Amygdala (tissue), 56 donors: ENCODE data around the gene P2RX4.
"Not testable (repeated sequence)": the region's sequence is repeated elsewhere in the genome, so short reads cannot be mapped to it uniquely, and the experiment has no call there.

Source experiments
- DNase-seq, 56 donors: peaks; one replicate each; lab custom pipeline; 2025; lab: John Stamatoyannopoulos, UW

Gene P2RX4

GRCh38 chr12:121264951-121265515 lies 55.1 kb downstream of the P2RX4 start:
- no peak for DNase-seq

- no peak for DNase-seq
Observed at GRCh38 chr12:121267822-121268221, 57.9 kb downstream of the P2RX4 start.

GRCh38 chr12:121273364-121273896 lies 63.5 kb downstream of the P2RX4 start:
- no peak for DNase-seq

GRCh38 chr12:121274036-121274763 lies 64.3 kb downstream of the P2RX4 start:
- no peak for DNase-seq

- no peak for DNase-seq
Observed at GRCh38 chr12:121277374-121277759, 67.4 kb downstream of the P2RX4 start.

GRCh38 chr12:121278169-121279070 lies 68.5 kb downstream of the P2RX4 start:
- no peak for DNase-seq

GRCh38 chr12:121279071-121279375 lies 69.1 kb downstream of the P2RX4 start:
- peak in 7 of 56 donors; percentile 12 to 60 (median 17) for DNase-seq

GRCh38 chr12:121279507-121279915 lies 69.6 kb downstream of the P2RX4 start:
- peak in 17 of 56 donors; percentile 4 to 60 (median 43) for DNase-seq

GRCh38 chr12:121280531-121280930 lies 70.6 kb downstream of the P2RX4 start:
- not testable (repeated sequence) for DNase-seq

GRCh38 chr12:121281116-121281515 lies 71.2 kb downstream of the P2RX4 start:
- not testable (repeated sequence) for DNase-seq

- no peak for DNase-seq
Observed at GRCh38 chr12:121282072-121282742, 72.3 kb downstream of the P2RX4 start.

- not testable (repeated sequence) for DNase-seq
Observed at GRCh38 chr12:121282910-121283309, 73.0 kb downstream of the P2RX4 start.

GRCh38 chr12:121283388-121283787 lies 73.5 kb downstream of the P2RX4 start:
- DNase-seq: no peak
